Lower leg skin (tissue), 4 donors: ENCODE measurements around the gene LCA5. TPM values are rescaled to one million over a fixed set of nuclear protein-coding genes. Genes with fewer than 3 reads are reported as not detected.
A peak's percentile ranks its signal among the peaks of the same experiment; 100 is the strongest.

Experiments
- DNase-seq, 2 donors: peaks; one replicate each; pipeline ENCODE4 v3.0.0-alpha.2; 2019; ENCODE audit warnings: low spot score in 2 of 2
- H3K4me3 ChIP-seq: fragments of 200-600 bp; sonication (generic); 2 replicates; pipeline ENCODE4 v1.5.1; 2017; ENCODE audit warnings: mild to moderate bottlenecking, low read depth; ENCODE audit not compliant: poor library complexity, severe bottlenecking
- CTCF ChIP-seq, 3 donors: fragments of 450-650 bp; IDR thresholded peaks; one replicate each; pipeline ENCODE4 v1.5.1; 2016; ENCODE audit warnings: antibody characterized with exemption in 3 of 3, mild to moderate bottlenecking in 3 of 3, moderate library complexity in 2 of 3
- POLR2A ChIP-seq, 2 donors: fragments of 450-650 bp; IDR thresholded peaks; one replicate each; pipeline ENCODE4 v1.6.1; 2016 to 2017; ENCODE audit warnings: antibody characterized with exemption in 2 of 2, mild to moderate bottlenecking in 1 of 2, moderate library complexity in 1 of 2
- WGBS, 2 donors: methylation state at CpG; one replicate each; pipeline ENCODE4 v1.1.5; 2018; 5-methylcytosine and 5-hydroxymethylcytosine counted together
- intact Hi-C: fragments of 100-400 bp; cut with DNase I; formaldehyde crosslinking; loops from one replicate; pipeline ENCODE4 v1.15.0; 2023; ENCODE audit warnings: low total_unique reads
- total RNA-seq, 4 donors: library from RNA; depleted of rRNA; stranded (reverse); fragments of >200 nt; gene quantifications; one replicate each; pipeline ENCODE4 v1.1.0, GENCODE V29; 2016

Gene LCA5
- total RNA-seq, 4 donors from 2014 or later, result 1.8 to 2.8 (median 2.2) TPM

GRCh38 chr6:79438030-79438429 is 99.2 kb downstream of the LCA5 start:
- intact Hi-C loops, result no loop called here
- 16% methylated on average over 2 of the region's 2 CpGs for WGBS, 2 donors
- peak in 1 of 2 donors; percentile 42 for DNase-seq
- no peak overlapping the region for H3K4me3 ChIP-seq
- TF ChIP-seq POLR2A (IDR thresholded peaks at IDR 0.05) (no peak), CTCF (IDR thresholded peaks at IDR 0.05) (no peak)

- no peak for DNase-seq
Observed at GRCh38 chr6:79436241-79436640, 101.0 kb downstream of the LCA5 start.

GRCh38 chr6:79435746-79436145 is 101.5 kb downstream of the LCA5 start:
- intact Hi-C loops, result no loop called here
- H3K4me3 ChIP-seq, result no peak overlapping the region
- TF ChIP-seq CTCF (IDR thresholded peaks at IDR 0.05) (no peak), POLR2A (IDR thresholded peaks at IDR 0.05) (no peak)
- no peak for DNase-seq

More at GRCh38 chr6:79436241-79436640, 101.0 kb downstream of the LCA5 start:
- no peak overlapping the region for H3K4me3 ChIP-seq
- TF ChIP-seq POLR2A (IDR thresholded peaks at IDR 0.05), result no peak
- TF ChIP-seq CTCF (IDR thresholded peaks at IDR 0.05), result no peak
- intact Hi-C loops, result no loop called here
- 65 to 75% methylated on average over 2 of the region's 2 CpGs for WGBS, 2 donors

Other genes starting within 250 kb of the LCA5 start
- 10 to 100 TPM; 18.2 to 65.4 (median 40.1) TPM for gene SH3BGRL2, start 93.9 kb upstream of the LCA5 start, total RNA-seq